Testis (tissue), 3 donors: ENCODE data around the gene OR2L2. TPM values are rescaled to one million over a fixed set of nuclear protein-coding genes. Genes with fewer than 3 reads are reported as not detected.

Source experiments
- DNase-seq: peaks from one replicate; pipeline ENCODE4 v3.0.0-alpha.2; 2019
- H3K27ac ChIP-seq, 2 donors: fragments of 200-600 bp; sonication (generic); one replicate each; pipeline ENCODE4 v1.5.1; 2019
- H3K27me3 ChIP-seq: fragments of 200-600 bp; sonication (generic); one replicate; pipeline ENCODE4 v1.5.1; 2019
- H3K36me3 ChIP-seq: fragments of 200-600 bp; sonication (generic); one replicate; pipeline ENCODE4 v1.5.1; 2017; ENCODE audit warnings: low read depth; ENCODE audit errors: missing control alignments
- H3K4me1 ChIP-seq: fragments of 200-600 bp; sonication (generic); one replicate; pipeline ENCODE4 v1.5.1; 2019
- H3K4me3 ChIP-seq, 2 donors: fragments of 200-600 bp; sonication (generic); one replicate each; pipeline ENCODE4 v1.5.1; 2017 to 2019
- H3K9me3 ChIP-seq: fragments of 200-600 bp; sonication (generic); one replicate; pipeline ENCODE4 v1.5.1; 2017
- POLR2A ChIP-seq: fragments of 450-650 bp; IDR thresholded peaks from one replicate; pipeline ENCODE4 v1.6.1; 2017; ENCODE audit warnings: antibody characterized with exemption, mild to moderate bottlenecking, moderate library complexity
- WGBS, 2 donors: methylation state at CpG; one replicate each; pipeline ENCODE4 v1.1.5; 2018; 5-methylcytosine and 5-hydroxymethylcytosine counted together
- intact Hi-C: fragments of 100-400 bp; cut with DNase I; formaldehyde crosslinking; loops from one replicate; pipeline ENCODE4 v1.15.1; 2023; ENCODE audit warnings: low total_unique reads
- polyA plus RNA-seq: library from polyadenylated mRNA; stranded (reverse); fragments of 350-450 nt; fragmentation: Illumina TruSeq; extraction: RNeasy Lipid Tissue Mini Kit (QIAGEN cat#74804); gene quantifications from one replicate; pipeline ENCODE4 v1.2.3, GENCODE V29; 2014; ENCODE audit warnings: low read depth, low replicate concordance; ENCODE audit not compliant: insufficient read depth
- total RNA-seq, 2 donors: library from RNA; depleted of rRNA; stranded (reverse); fragments of >200 nt; gene quantifications; one replicate each; pipeline ENCODE4 v1.2.3, GENCODE V29; 2016
- TF ChIP-seq, protein P1 (sequence below), 3 experiments: fragments of 450-650 bp in 2 of 3; fragments of 200-600 bp in 1 of 3; sonication (generic) in 1 of 3; IDR thresholded peaks; one replicate each; pipeline ENCODE4 v1.5.1; 2016 to 2019; ENCODE audit warnings: antibody characterized with exemption in 3 of 3, mild to moderate bottlenecking in 2 of 3, moderate library complexity in 1 of 3

OR2L2 gene
- total and polyA plus RNA-seq, 3 donors from 2014 or later: 0.56 to 1.7 (median 1.2) TPM

- intact Hi-C loops: no loop called here
- no peaks in the 10 kb centered on the region for H3K9me3 ChIP-seq
- 85 to 90% methylated on average over 3 of the region's 3 CpGs for WGBS, 2 donors
- H3K27me3 ChIP-seq: no peaks in the 10 kb centered on the region
- no peaks in the 10 kb centered on the region for H3K36me3 ChIP-seq
- H3K27ac ChIP-seq: no peak overlapping the region
- TF ChIP-seq, protein P1, sequence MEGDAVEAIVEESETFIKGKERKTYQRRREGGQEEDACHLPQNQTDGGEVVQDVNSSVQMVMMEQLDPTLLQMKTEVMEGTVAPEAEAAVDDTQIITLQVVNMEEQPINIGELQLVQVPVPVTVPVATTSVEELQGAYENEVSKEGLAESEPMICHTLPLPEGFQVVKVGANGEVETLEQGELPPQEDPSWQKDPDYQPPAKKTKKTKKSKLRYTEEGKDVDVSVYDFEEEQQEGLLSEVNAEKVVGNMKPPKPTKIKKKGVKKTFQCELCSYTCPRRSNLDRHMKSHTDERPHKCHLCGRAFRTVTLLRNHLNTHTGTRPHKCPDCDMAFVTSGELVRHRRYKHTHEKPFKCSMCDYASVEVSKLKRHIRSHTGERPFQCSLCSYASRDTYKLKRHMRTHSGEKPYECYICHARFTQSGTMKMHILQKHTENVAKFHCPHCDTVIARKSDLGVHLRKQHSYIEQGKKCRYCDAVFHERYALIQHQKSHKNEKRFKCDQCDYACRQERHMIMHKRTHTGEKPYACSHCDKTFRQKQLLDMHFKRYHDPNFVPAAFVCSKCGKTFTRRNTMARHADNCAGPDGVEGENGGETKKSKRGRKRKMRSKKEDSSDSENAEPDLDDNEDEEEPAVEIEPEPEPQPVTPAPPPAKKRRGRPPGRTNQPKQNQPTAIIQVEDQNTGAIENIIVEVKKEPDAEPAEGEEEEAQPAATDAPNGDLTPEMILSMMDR (IDR thresholded peaks at IDR 0.05): no peak
- no peak for TF ChIP-seq POLR2A
- no peak overlapping the region for H3K4me3 ChIP-seq
- H3K4me1 ChIP-seq: no peaks in the 10 kb centered on the region
- no peak for DNase-seq
These were observed 20.2 kb upstream of the OR2L2 start for GRCh38 chr1:248009681-248010080.

DNA sequence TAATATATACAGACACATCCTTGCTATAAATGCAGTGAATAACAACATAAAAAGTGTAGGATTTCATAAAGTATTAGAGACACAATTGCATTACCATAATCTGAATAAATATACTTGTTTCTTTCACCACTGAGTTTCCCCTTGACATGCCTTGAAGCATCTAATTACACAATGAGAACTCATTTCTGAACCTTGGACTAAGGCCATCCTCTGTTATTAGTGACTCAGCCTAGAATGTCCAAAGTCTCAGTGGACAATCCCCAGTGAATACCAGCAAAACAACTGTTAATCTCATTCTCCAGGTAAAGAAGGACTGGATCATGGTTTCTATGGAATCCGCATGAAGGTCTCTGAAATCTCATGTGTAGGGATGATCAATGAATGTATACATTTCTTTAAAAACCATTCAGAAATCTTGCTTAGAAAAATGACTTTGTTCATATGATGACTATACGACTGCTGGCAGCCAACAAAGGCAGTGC, 16.6 kb upstream of the OR2L2 start, which contains the start of gene OR2L5:
TSS of gene OR2L5 (plus strand) at position 432 of the 482 bp plus-strand sequence. CDS start 8,288 bp downstream, outside the sequence.
- H3K27ac ChIP-seq: no peak within 1 kb of the TSS
- intact Hi-C loops: no loop called here
- 88 to 89% methylated on average over 2 of the region's 2 CpGs for WGBS, 2 donors
- H3K9me3 ChIP-seq: no peaks in the 10 kb centered on the region
- no peaks in the 10 kb centered on the region for H3K27me3 ChIP-seq
- H3K4me3 ChIP-seq: no peak within 1 kb of the TSS
- no peak for DNase-seq
- H3K36me3 ChIP-seq: no peaks in the 10 kb centered on the region
- TF ChIP-seq, protein P1 (IDR thresholded peaks at IDR 0.05): no peak
- no peak for TF ChIP-seq POLR2A
- no peaks in the 10 kb centered on the region for H3K4me1 ChIP-seq

DNA sequence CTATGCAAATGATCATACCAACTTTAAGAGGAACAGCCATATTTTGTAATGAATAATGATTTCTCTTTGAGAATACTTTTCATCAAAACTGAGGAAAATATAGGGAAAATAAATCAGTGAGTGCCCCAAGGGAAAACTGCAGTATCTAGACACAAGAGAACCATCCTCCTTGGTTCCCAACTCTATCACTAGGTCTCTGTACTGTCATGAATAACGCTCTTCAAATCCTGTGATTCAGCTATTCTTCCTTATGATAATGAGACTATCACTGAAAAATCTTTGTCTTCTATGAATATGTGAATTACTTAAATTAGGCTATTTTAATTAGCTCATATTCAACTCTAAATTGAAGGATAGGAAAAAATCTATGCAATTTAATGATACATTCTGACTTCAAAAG, 14.1 kb upstream of the OR2L2 start:
- H3K4me1 ChIP-seq: no peaks in the 10 kb centered on the region
- WGBS, 2 donors: 89 to 90% methylated on average over 1 of the region's 1 CpG
- DNase-seq: no peak
- H3K36me3 ChIP-seq: no peaks in the 10 kb centered on the region
- H3K9me3 ChIP-seq: no peaks in the 10 kb centered on the region
- no peaks in the 10 kb centered on the region for H3K27me3 ChIP-seq
- intact Hi-C loops: no loop called here
- TF ChIP-seq POLR2A: no peak
- TF ChIP-seq, protein P1 (IDR thresholded peaks at IDR 0.05): no peak
- no peak overlapping the region for H3K4me3 ChIP-seq
- H3K27ac ChIP-seq: no peak overlapping the region

GRCh38 chr1:248045209-248045608, 15.3 kb downstream of the OR2L2 start:
- H3K27ac ChIP-seq: no peak overlapping the region
- H3K4me3 ChIP-seq: no peak overlapping the region
- intact Hi-C loops: no loop called here
- 54 to 61% methylated on average over 5 of the region's 5 CpGs for WGBS, 2 donors
- no peak for DNase-seq
- no peak for TF ChIP-seq POLR2A
- TF ChIP-seq, protein P1 (IDR thresholded peaks at IDR 0.05): no peak
- H3K36me3 ChIP-seq: no peaks in the 10 kb centered on the region
- H3K4me1 ChIP-seq: no peaks in the 10 kb centered on the region
- no peaks in the 10 kb centered on the region for H3K27me3 ChIP-seq
- H3K9me3 ChIP-seq: no peaks in the 10 kb centered on the region

GRCh38 chr1:248046536-248046935, 16.7 kb downstream of the OR2L2 start, which contains the start of gene OR2L3:
OR2L3 (plus strand) TSS chr1:248046836; CDS start chr1:248060682, 13,846 bp downstream.
- no peak within 1 kb of the TSS for H3K4me3 ChIP-seq
- H3K9me3 ChIP-seq: no peaks in the 10 kb centered on the region
- no peak for DNase-seq
- intact Hi-C loops: no loop called here
- H3K27ac ChIP-seq: no peak within 1 kb of the TSS
- WGBS, 2 donors: 74 to 80% methylated on average over 2 of the region's 2 CpGs
- no peaks in the 10 kb centered on the region for H3K36me3 ChIP-seq
- no peaks in the 10 kb centered on the region for H3K4me1 ChIP-seq
- TF ChIP-seq POLR2A: no peak
- TF ChIP-seq, protein P1 (IDR thresholded peaks at IDR 0.05): no peak
- no peaks in the 10 kb centered on the region for H3K27me3 ChIP-seq
